Measurements from ENCODE around the gene PPAN.

The PPAN gene

GRCh38 chr19:10135551-10136334 lies 29.6 kb downstream of the PPAN start:
- Histone ChIP-seq H3K9me3 (ENCODE audit: control insufficient read depth, insufficient read depth, low read depth, low read length) (no peaks in the 10 kb centered on the region), H3K27ac (ENCODE audit: extremely low read depth, low read depth, low read length) (no peak overlapping the region), H3K4me3 (ENCODE audit: low read depth, low read length) (no peak overlapping the region), H3K36me3 (ENCODE audit: control insufficient read depth in 2 of 2, insufficient read depth in 1 of 2, low read length in 2 of 2) (peaks cover 43 to 97% of the 10 kb centered on the region in 2 experiments; a peak in 2 of 3 replicates), H3K4me1 (ENCODE audit: control insufficient read depth, insufficient read depth, low read length) (no peaks in the 10 kb centered on the region)
- TF ChIP-seq ZNF175 (tag by site-specific recombination; IDR thresholded peaks at IDR 0.05), result no peak
- TF ChIP-seq ZNF610 (tag by site-specific recombination; IDR thresholded peaks at IDR 0.05; ENCODE audit: borderline replicate concordance), result no peak
- CTCF ChIA-PET, result interaction anchor here (0.6 to 1.4 kb wide), 3 partner anchors 16 to 118 kb away, joined by 3 read pairs; no protein-coding TSS in a partner anchor
- POLR2A ChIA-PET, result no interaction called here

GRCh38 chr19:10136936-10137335 lies 30.8 kb downstream of the PPAN start:
- ChIA-PET POLR2A (no interaction called here), CTCF (interaction anchor here (0.6 kb wide), 1 partner anchor 39 kb away, joined by 3 read pairs; no protein-coding TSS in a partner anchor)
- Histone ChIP-seq H3K27ac (ENCODE audit: extremely low read depth, low read depth, low read length) (no peak overlapping the region), H3K9me3 (ENCODE audit: control insufficient read depth, insufficient read depth, low read depth, low read length) (no peaks in the 10 kb centered on the region), H3K4me1 (ENCODE audit: control insufficient read depth, insufficient read depth, low read length) (no peaks in the 10 kb centered on the region), H3K36me3 (ENCODE audit: control insufficient read depth in 2 of 2, insufficient read depth in 1 of 2, low read length in 2 of 2) (peaks cover 36 to 99% of the 10 kb centered on the region in 2 experiments; a peak in 2 of 3 replicates), H3K4me3 (ENCODE audit: low read depth, low read length) (no peak overlapping the region)
- TF ChIP-seq ZNF157 (tag by site-specific recombination; IDR thresholded peaks at IDR 0.05) (no peak), ZNF624 (tag by site-specific recombination; IDR thresholded peaks at IDR 0.05) (no peak), GLI2 (tag by site-specific recombination; IDR thresholded peaks at IDR 0.05; ENCODE audit: borderline replicate concordance, low read depth) (no peak), ZNF660 (tag by site-specific recombination; IDR thresholded peaks at IDR 0.05) (no peak), ZNF600 (tag by site-specific recombination; IDR thresholded peaks at IDR 0.05) (no peak), ZBTB7A (tag by site-specific recombination; IDR thresholded peaks at IDR 0.05; ENCODE audit: low read depth) (no peak), ZNF514 (tag by site-specific recombination; IDR thresholded peaks at IDR 0.05) (no peak), ZFP37 (tag by site-specific recombination; IDR thresholded peaks at IDR 0.05) (no peak), ZNF549 (tag by site-specific recombination; IDR thresholded peaks at IDR 0.05) (no peak), KLF9 (tag by site-specific recombination; IDR thresholded peaks at IDR 0.05; ENCODE audit: low read depth) (no peak), ZNF433 (tag by site-specific recombination; IDR thresholded peaks at IDR 0.05; ENCODE audit: low read depth) (no peak), ZNF423 (tag by site-specific recombination; IDR thresholded peaks at IDR 0.05) (no peak), BCL11B (tag by site-specific recombination; IDR thresholded peaks at IDR 0.05; ENCODE audit: low read depth) (no peak), ZNF747 (tag by site-specific recombination; IDR thresholded peaks at IDR 0.05) (no peak), ZNF704 (tag by site-specific recombination; IDR thresholded peaks at IDR 0.05) (no peak)

GRCh38 chr19:10137751-10138682 lies 31.9 kb downstream of the PPAN start:
- Histone ChIP-seq H3K27ac (ENCODE audit: extremely low read depth, low read depth, low read length) (no peak overlapping the region), H3K36me3 (ENCODE audit: control insufficient read depth in 2 of 2, insufficient read depth in 1 of 2, low read length in 2 of 2) (peaks cover 31 to 99% of the 10 kb centered on the region in 2 experiments), H3K4me3 (ENCODE audit: low read depth, low read length) (no peak overlapping the region), H3K4me1 (ENCODE audit: control insufficient read depth, insufficient read depth, low read length) (no peaks in the 10 kb centered on the region), H3K9me3 (ENCODE audit: control insufficient read depth, insufficient read depth, low read depth, low read length) (no peaks in the 10 kb centered on the region)
- ChIA-PET POLR2A (interaction anchor here (0.6 kb wide), 1 partner anchor 138 kb away, joined by 3 read pairs; no protein-coding TSS in a partner anchor), CTCF (interaction anchor here (0.6 kb wide), 1 partner anchor 40 kb away, joined by 3 read pairs; no protein-coding TSS in a partner anchor)
- TF ChIP-seq ZNF26 (tag by site-specific recombination; IDR thresholded peaks at IDR 0.05) (no peak), PRDM2 (tag by site-specific recombination; IDR thresholded peaks at IDR 0.05; ENCODE audit: borderline replicate concordance) (no peak), HOXA7 (CRISPR knock-in tag; IDR thresholded peaks at IDR 0.05; ENCODE audit: borderline replicate concordance) (no peak)
